Measurements from ENCODE around the gene OR2AJ1.
A peak's percentile ranks its signal among the peaks of the same experiment; 100 is the strongest.

OR2AJ1 gene

GRCh38 chr1:247961791-247962190 is 37.1 kb downstream of the OR2AJ1 start:
- TF ChIP-seq, protein P1, sequence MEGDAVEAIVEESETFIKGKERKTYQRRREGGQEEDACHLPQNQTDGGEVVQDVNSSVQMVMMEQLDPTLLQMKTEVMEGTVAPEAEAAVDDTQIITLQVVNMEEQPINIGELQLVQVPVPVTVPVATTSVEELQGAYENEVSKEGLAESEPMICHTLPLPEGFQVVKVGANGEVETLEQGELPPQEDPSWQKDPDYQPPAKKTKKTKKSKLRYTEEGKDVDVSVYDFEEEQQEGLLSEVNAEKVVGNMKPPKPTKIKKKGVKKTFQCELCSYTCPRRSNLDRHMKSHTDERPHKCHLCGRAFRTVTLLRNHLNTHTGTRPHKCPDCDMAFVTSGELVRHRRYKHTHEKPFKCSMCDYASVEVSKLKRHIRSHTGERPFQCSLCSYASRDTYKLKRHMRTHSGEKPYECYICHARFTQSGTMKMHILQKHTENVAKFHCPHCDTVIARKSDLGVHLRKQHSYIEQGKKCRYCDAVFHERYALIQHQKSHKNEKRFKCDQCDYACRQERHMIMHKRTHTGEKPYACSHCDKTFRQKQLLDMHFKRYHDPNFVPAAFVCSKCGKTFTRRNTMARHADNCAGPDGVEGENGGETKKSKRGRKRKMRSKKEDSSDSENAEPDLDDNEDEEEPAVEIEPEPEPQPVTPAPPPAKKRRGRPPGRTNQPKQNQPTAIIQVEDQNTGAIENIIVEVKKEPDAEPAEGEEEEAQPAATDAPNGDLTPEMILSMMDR (IDR thresholded peaks at IDR 0.05; ENCODE audit: insufficient read depth, low read length, poor library complexity, severe bottlenecking): no peak
- no peak for DNase-seq (ENCODE audit: extremely low read depth, insufficient read length)
- no peaks in the 10 kb centered on the region for H3K27me3 ChIP-seq (replicated peaks; ENCODE audit: control insufficient read depth, insufficient read depth, low read length)
- no peaks in the 10 kb centered on the region for H3K36me3 ChIP-seq (ENCODE audit: control insufficient read depth, insufficient read depth, low read length)
- no peak overlapping the region for H3K4me3 ChIP-seq (replicated peaks; ENCODE audit: low read depth, low read length)

DNA sequence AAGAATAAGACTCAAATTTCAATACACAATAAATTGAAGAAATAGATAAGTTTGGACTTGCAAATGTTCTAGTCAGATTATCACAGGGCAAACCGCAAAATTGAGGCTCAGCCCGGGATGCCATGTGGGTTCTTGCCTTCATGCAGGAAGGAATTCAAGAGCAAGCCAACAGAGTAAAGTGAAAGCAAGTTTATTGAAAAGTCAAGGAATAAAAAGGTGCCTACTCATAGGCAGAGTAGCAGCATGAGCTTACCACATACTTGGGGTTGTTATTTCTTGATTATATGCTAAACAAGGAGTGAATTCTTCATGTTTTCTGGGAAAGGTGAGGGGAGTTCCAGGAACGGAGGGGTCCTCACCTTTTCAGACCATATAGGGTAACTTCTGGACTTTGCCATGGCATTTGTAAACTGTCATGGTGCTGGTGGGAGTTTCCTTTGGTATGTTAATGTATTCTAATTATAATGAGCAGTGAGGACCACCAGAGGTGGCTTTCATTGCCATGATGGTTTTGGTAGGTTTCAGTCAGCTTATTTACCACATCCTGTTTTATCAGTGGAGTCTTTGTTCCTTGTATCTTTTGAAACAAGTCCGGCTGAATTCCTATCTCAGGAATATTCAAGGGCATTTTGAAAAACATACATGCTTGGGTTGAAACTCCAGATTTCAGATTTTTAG is 38.4 kb downstream of the OR2AJ1 start:
- TF ChIP-seq, protein P1 (IDR thresholded peaks at IDR 0.05; ENCODE audit: insufficient read depth, low read length, poor library complexity, severe bottlenecking): no peak
- Histone ChIP-seq H3K36me3 (ENCODE audit: control insufficient read depth, insufficient read depth, low read length) (no peaks in the 10 kb centered on the region), H3K27me3 (replicated peaks; ENCODE audit: control insufficient read depth, insufficient read depth, low read length) (no peaks in the 10 kb centered on the region), H3K4me3 (replicated peaks; ENCODE audit: low read depth, low read length) (no peak overlapping the region)
- DNase-seq (ENCODE audit: extremely low read depth, insufficient read length): no peak

GRCh38 chr1:247964933-247965332 is 40.2 kb downstream of the OR2AJ1 start, which contains the start of gene OR2AK2:
OR2AK2 (plus strand) TSS chr1:247965233; CDS start chr1:247965377, 144 bp downstream.
- Histone ChIP-seq H3K36me3 (ENCODE audit: control insufficient read depth, insufficient read depth, low read length) (no peaks in the 10 kb centered on the region), H3K4me3 (replicated peaks; ENCODE audit: low read depth, low read length) (no peak within 1 kb of the TSS), H3K27me3 (replicated peaks; ENCODE audit: control insufficient read depth, insufficient read depth, low read length) (no peaks in the 10 kb centered on the region)
- DNase-seq (ENCODE audit: extremely low read depth, insufficient read length): no peak
- TF ChIP-seq, protein P1 (IDR thresholded peaks at IDR 0.05; ENCODE audit: insufficient read depth, low read length, poor library complexity, severe bottlenecking): no peak

DNA sequence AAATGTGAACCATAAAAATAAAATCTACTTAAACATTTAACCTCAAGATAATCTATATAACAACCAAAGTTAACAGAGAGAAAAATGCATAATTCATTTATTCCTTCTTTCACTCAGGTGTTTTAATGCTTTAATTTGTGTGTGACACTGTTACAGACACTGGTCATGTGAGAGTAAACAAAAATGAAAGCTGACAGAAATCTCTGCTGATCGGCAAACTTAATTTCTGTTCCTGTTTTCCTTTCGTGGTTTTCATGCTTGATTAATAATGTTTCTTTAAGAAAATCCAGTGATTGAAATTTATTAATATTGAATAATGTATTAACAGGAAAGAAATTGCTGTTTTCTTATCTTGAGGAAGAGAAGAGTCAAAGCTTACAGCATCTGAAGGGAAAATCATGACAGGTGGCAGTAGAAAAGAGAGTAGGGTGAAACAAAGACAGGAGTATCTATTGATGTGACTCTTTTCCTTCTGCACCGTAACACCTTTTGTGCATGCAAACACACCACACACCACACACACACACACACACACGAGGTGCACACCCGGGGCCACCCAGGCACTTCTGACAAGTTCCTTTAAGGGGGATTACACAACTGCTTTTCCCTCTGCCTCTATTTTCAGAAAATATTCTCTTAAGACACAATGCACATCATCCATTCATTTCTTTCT is 42.0 kb downstream of the OR2AJ1 start:
- DNase-seq (ENCODE audit: extremely low read depth, insufficient read length): peak; percentile 33
- no peaks in the 10 kb centered on the region for H3K27me3 ChIP-seq (replicated peaks; ENCODE audit: control insufficient read depth, insufficient read depth, low read length)
- H3K36me3 ChIP-seq (ENCODE audit: control insufficient read depth, insufficient read depth, low read length): no peaks in the 10 kb centered on the region
- no peak overlapping the region for H3K4me3 ChIP-seq (replicated peaks; ENCODE audit: low read depth, low read length)
- TF ChIP-seq, protein P1 (IDR thresholded peaks at IDR 0.05; ENCODE audit: insufficient read depth, low read length, poor library complexity, severe bottlenecking): no peak
